Adrenal gland (tissue), 5 donors: ENCODE data around the gene SYCE1L.

Experiments
- POLR2A ChIP-seq, 2 donors: fragments of 450-650 bp; IDR thresholded peaks; one replicate each; pipeline ENCODE4 v1.6.1; 2017; ENCODE audit warnings: antibody characterized with exemption in 2 of 2, mild to moderate bottlenecking in 2 of 2, moderate library complexity in 1 of 2
- TF ChIP-seq, protein P1 (sequence below), 6 experiments: fragments of 450-650 bp in 4 of 6; fragments of 200-600 bp in 2 of 6; sonication (generic) in 1 of 6; IDR thresholded peaks; 1 replicate in 5 of 6; 2 replicates in 1 of 6; pipeline versions ENCODE4 v1.5.1 to v1.8.0; 2016 to 2021; ENCODE audit warnings: antibody characterized with exemption in 6 of 6, mild to moderate bottlenecking in 2 of 6, moderate library complexity in 1 of 6
- donor health status: DM: no; HTN: no; CAD: no.

DNA sequence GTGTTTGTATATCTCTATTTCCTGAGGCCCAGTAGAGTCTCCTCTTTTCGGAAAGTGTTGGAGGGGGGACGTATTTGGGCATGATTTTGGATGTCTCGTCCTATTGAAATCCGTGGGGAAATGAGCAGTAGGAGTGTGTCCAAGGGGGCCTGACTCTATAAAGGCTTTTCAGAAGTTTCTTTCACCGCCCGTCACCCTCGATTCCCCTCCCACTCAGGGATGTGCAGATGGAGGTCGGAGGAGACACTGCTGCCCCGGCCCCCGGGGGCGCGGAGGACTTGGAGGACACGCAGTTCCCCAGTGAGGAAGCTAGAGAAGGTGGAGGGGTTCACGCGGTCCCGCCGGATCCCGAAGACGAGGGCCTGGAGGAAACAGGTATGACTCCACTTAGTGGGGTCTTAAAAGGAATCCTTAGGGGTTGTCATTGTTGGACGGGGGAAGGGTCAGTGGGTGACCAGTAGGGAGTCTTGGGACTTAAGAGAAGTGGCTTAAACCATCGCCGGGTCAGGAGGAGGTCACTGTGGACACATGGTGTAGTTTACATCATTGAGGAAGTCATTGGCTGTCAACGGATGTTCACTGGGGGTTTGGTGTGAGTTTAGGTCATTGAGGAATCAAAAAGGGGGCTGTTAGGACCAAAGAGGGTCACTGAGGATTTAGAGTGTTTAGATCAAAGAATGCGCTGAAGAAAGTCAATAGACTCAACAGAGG, 7.8 kb upstream of the SYCE1L start:
- TF ChIP-seq, protein P1, sequence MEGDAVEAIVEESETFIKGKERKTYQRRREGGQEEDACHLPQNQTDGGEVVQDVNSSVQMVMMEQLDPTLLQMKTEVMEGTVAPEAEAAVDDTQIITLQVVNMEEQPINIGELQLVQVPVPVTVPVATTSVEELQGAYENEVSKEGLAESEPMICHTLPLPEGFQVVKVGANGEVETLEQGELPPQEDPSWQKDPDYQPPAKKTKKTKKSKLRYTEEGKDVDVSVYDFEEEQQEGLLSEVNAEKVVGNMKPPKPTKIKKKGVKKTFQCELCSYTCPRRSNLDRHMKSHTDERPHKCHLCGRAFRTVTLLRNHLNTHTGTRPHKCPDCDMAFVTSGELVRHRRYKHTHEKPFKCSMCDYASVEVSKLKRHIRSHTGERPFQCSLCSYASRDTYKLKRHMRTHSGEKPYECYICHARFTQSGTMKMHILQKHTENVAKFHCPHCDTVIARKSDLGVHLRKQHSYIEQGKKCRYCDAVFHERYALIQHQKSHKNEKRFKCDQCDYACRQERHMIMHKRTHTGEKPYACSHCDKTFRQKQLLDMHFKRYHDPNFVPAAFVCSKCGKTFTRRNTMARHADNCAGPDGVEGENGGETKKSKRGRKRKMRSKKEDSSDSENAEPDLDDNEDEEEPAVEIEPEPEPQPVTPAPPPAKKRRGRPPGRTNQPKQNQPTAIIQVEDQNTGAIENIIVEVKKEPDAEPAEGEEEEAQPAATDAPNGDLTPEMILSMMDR (IDR thresholded peaks at IDR 0.05), result no peak
- no peak for TF ChIP-seq POLR2A (IDR thresholded peaks at IDR 0.05)
